H9 (cell line): ENCODE measurements around the gene RAB11FIP4. TPM values are rescaled to one million over a fixed set of nuclear protein-coding genes. Genes with fewer than 3 reads are reported as not detected.

Experiments
- DNase-seq: peaks from one replicate; pipeline ENCODE4 v3.0.0-alpha.2; 2017
- H2AFZ ChIP-seq: one replicate; pipeline ENCODE4 v1.6.1; 2013; ENCODE audit warnings: mild to moderate bottlenecking, low read length, control low read depth, moderate library complexity
- H2AK5ac ChIP-seq: 2 replicates; pipeline ENCODE4 v1.6.1; 2013; ENCODE audit warnings: low read length, control low read depth, mixed read lengths; ENCODE audit not compliant: insufficient read length
- H2BK120ac ChIP-seq: one replicate; pipeline ENCODE4 v1.6.1; 2013; ENCODE audit warnings: low read depth, mild to moderate bottlenecking, low read length, control low read depth, inconsistent platforms; ENCODE audit not compliant: poor library complexity, severe bottlenecking
- H2BK12ac ChIP-seq: 2 replicates; pipeline ENCODE4 v1.6.1; 2013; ENCODE audit warnings: low read length, control low read depth, mixed read lengths, low read depth; ENCODE audit not compliant: insufficient read length
- H2BK15ac ChIP-seq: 2 replicates; pipeline ENCODE4 v1.6.1; 2013; ENCODE audit warnings: low read depth, low read length, control low read depth
- H2BK20ac ChIP-seq: one replicate; pipeline ENCODE4 v1.6.1; 2013; ENCODE audit warnings: low read depth, mild to moderate bottlenecking, low read length, control low read depth, inconsistent platforms; ENCODE audit not compliant: poor library complexity, severe bottlenecking
- H2BK5ac ChIP-seq: 2 replicates; pipeline ENCODE4 v1.6.1; 2013; ENCODE audit warnings: low read length, control low read depth, mixed read lengths; ENCODE audit not compliant: insufficient read length
- H3K14ac ChIP-seq: 2 replicates; pipeline ENCODE4 v1.6.1; 2013; ENCODE audit warnings: low read length, control low read depth; ENCODE audit not compliant: insufficient read depth
- H3K18ac ChIP-seq: 2 replicates; pipeline ENCODE4 v1.6.1; 2013; ENCODE audit warnings: low read depth, mild to moderate bottlenecking, mixed read lengths, low read length, control low read depth; ENCODE audit not compliant: insufficient read length
- H3K23ac ChIP-seq: 2 replicates; pipeline ENCODE4 v1.6.1; 2013; ENCODE audit warnings: low read length, control low read depth, mixed read lengths, low read depth; ENCODE audit not compliant: insufficient read length
- H3K23me2 ChIP-seq: 2 replicates; pipeline ENCODE4 v1.6.1; 2013; ENCODE audit warnings: low read depth, mild to moderate bottlenecking, mixed read lengths, low read length, control low read depth; ENCODE audit not compliant: insufficient read length, poor library complexity, severe bottlenecking
- H3K27ac ChIP-seq: 2 replicates; pipeline ENCODE4 v1.5.1; 2013; ENCODE audit warnings: low read length, control low read depth, mixed read lengths, low read depth; ENCODE audit not compliant: insufficient read length
- H3K27me3 ChIP-seq: 2 replicates; pipeline ENCODE4 v1.6.1; 2013; ENCODE audit warnings: low read length, control low read depth, inconsistent platforms; ENCODE audit not compliant: insufficient read depth
- H3K4ac ChIP-seq: 2 replicates; pipeline ENCODE4 v1.6.1; 2013; ENCODE audit warnings: low read depth, mild to moderate bottlenecking, control low read depth, inconsistent platforms, low read length, moderate library complexity
- H3K4me1 ChIP-seq: 2 replicates; pipeline ENCODE4 v1.6.1; 2013; ENCODE audit warnings: low read length, control low read depth, inconsistent platforms; ENCODE audit not compliant: insufficient read depth
- H3K4me2 ChIP-seq: 2 replicates; pipeline ENCODE4 v1.6.1; 2013; ENCODE audit warnings: low read length, control low read depth, mixed read lengths; ENCODE audit not compliant: insufficient read length, insufficient read depth
- H3K56ac ChIP-seq: 2 replicates; pipeline ENCODE4 v1.6.1; 2013; ENCODE audit warnings: low read depth, mild to moderate bottlenecking, mixed read lengths, low read length, control low read depth; ENCODE audit not compliant: insufficient read length
- H3K79me1 ChIP-seq: 2 replicates; pipeline ENCODE4 v1.6.1; 2013; ENCODE audit warnings: low read depth, mild to moderate bottlenecking, moderate library complexity, low read length, control low read depth, inconsistent platforms; ENCODE audit not compliant: insufficient read depth, poor library complexity, severe bottlenecking
- H3K79me2 ChIP-seq: 2 replicates; pipeline ENCODE4 v1.6.1; 2013; ENCODE audit warnings: low read length, control low read depth, inconsistent platforms; ENCODE audit not compliant: insufficient read depth
- H3K9ac ChIP-seq: 2 replicates; pipeline ENCODE4 v1.6.1; 2013; ENCODE audit warnings: low read length, control low read depth, mixed read lengths; ENCODE audit not compliant: insufficient read length; ENCODE audit errors: extremely low read depth
- H3K9me3 ChIP-seq: one replicate; pipeline ENCODE4 v1.6.1; 2013; ENCODE audit warnings: low read depth, low read length, inconsistent platforms; ENCODE audit not compliant: control insufficient read depth
- H3T11ph ChIP-seq: one replicate; pipeline ENCODE4 v1.6.1; 2013; ENCODE audit warnings: mild to moderate bottlenecking, low read length, control low read depth, inconsistent platforms
- H4K20me1 ChIP-seq: one replicate; pipeline ENCODE4 v1.6.1; 2013; ENCODE audit not compliant: control insufficient read depth, insufficient read length, insufficient read depth
- H4K5ac ChIP-seq: 2 replicates; pipeline ENCODE4 v1.6.1; 2013; ENCODE audit warnings: low read depth, mild to moderate bottlenecking, mixed read lengths, low read length, control low read depth; ENCODE audit not compliant: insufficient read length
- H4K8ac ChIP-seq: replicated peaks from 2 replicates; pipeline ENCODE4 v1.6.1; 2013; ENCODE audit warnings: low read length, control low read depth, mixed read lengths, low read depth; ENCODE audit not compliant: insufficient read length
- H4K91ac ChIP-seq: 2 replicates; pipeline ENCODE4 v1.6.1; 2013; ENCODE audit warnings: low read depth, mild to moderate bottlenecking, moderate library complexity, mixed read lengths, low read length, control low read depth; ENCODE audit not compliant: insufficient read length
- H3K27ac Mint-ChIP-seq, 3 experiments: 2 replicates in 2 of 3; 3 replicates in 1 of 3; pipeline ENCODE4 v1.8.0; 2020 to 2021; ENCODE audit warnings: mixed read lengths in 3 of 3, mild to moderate bottlenecking in 1 of 3, moderate library complexity in 1 of 3
- H3K27me3 Mint-ChIP-seq: 2 replicates; pipeline ENCODE4 v1.8.0; 2021; ENCODE audit warnings: low read depth, mild to moderate bottlenecking, moderate library complexity, mixed read lengths
- H3K36me3 Mint-ChIP-seq, 3 experiments: 2 replicates in 2 of 3; 3 replicates in 1 of 3; pipeline ENCODE4 v1.8.0; 2020 to 2021; ENCODE audit warnings: low read depth in 3 of 3, mixed read lengths in 3 of 3; ENCODE audit not compliant: insufficient read depth in 1 of 3
- H3K4me1 Mint-ChIP-seq, 2 experiments: 2 replicates each; pipeline ENCODE4 v1.8.0; 2020; ENCODE audit warnings: mixed read lengths in 2 of 2
- H3K4me3 Mint-ChIP-seq, 2 experiments: 2 replicates in 1 of 2; 3 replicates in 1 of 2; pipeline ENCODE4 v1.8.0; 2020 to 2021; ENCODE audit warnings: mild to moderate bottlenecking in 2 of 2, mixed read lengths in 2 of 2, moderate library complexity in 1 of 2
- H3K9me3 Mint-ChIP-seq, 2 experiments: 2 replicates in 1 of 2; 3 replicates in 1 of 2; pipeline ENCODE4 v1.8.0; 2020; ENCODE audit warnings: mild to moderate bottlenecking in 2 of 2, mixed read lengths in 2 of 2, moderate library complexity in 1 of 2
- WGBS: extraction: QIAGEN DNeasy Blood & Tissue Kit; methylation state at CpG from one replicate; pipeline ENCODE4 v1.1.7; 2013; ENCODE audit warnings: missing lambda C conversion rate, low lambda C conversion rate, mixed read lengths; ENCODE audit not compliant: insufficient read length; ENCODE audit errors: extremely low coverage; 5-methylcytosine and 5-hydroxymethylcytosine counted together
- total RNA-seq: library from RNA; stranded (reverse); gene quantifications from 2 replicates; pipeline ENCODE4 v1.2.1, GENCODE V29; 2021
- TF ChIP-seq, protein P1 (sequence below): fragments of 200-600 bp; sonication (generic); conservative IDR thresholded peaks from 3 replicates; pipeline ENCODE4 v1.8.0; 2021; ENCODE audit warnings: antibody characterized with exemption, mild to moderate bottlenecking

The RAB11FIP4 gene
- total RNA-seq, 1 experiment from 2014 or later = 25.7 TPM

DNA sequence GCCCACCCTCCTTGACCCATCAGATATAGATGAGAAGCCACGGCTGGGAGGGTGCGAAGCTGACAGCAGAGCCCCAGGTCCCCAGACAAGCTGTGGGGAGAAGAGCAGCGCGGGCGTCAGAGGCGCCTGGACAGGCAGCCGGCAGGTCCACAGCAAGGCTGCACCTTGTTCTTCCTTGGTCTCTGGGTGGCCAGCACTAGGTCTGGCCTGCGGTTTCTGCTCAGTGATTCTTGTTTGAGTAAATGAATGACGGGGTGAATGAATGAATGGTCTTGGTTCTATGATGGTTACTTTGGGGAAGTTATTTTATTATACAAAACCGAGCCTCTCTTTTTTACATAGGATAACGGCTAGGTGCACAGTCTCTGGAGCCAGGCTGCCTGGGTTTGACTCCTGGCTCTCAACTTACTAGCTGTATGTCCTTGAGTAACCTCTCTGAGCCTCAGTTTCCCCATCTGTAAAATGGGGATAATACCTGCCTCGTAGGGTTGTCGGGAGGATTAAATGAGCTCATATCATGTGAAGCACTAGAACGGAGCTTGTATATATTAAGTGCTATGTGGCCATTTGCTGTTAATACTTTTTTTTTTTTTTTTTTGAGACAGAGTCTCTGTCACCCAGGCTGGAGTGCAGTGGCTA is 86.1 kb downstream of the RAB11FIP4 start:
- H4K8ac ChIP-seq = no peak overlapping the region
- H4K91ac ChIP-seq = no peak overlapping the region
- Mint-ChIP-seq H3K27me3 (no peaks in the 10 kb centered on the region; the same call in 1 of the 2 replicates), H3K27ac (no peak overlapping the region), H3K4me3 (no peak overlapping the region), H3K9me3 (no peaks in the 10 kb centered on the region), H3K4me1 (peaks cover 8 to 29% of the 10 kb centered on the region in 2 experiments), H3K36me3 (no peaks in the 10 kb centered on the region)
- H3K23ac ChIP-seq = no peak overlapping the region
- H3K9me3 ChIP-seq = no peaks in the 10 kb centered on the region
- no peak overlapping the region for H3T11ph ChIP-seq
- no peak overlapping the region for H2BK5ac ChIP-seq
- H3K4ac ChIP-seq = no peak overlapping the region
- H3K9ac ChIP-seq = no peak overlapping the region
- H4K20me1 ChIP-seq = no peaks in the 10 kb centered on the region
- H2BK20ac ChIP-seq = no peak overlapping the region
- no CpG with 5 or more reads among the region's 14 CpGs for WGBS
- DNase-seq = no peak
- H3K27me3 ChIP-seq = no peaks in the 10 kb centered on the region
- TF ChIP-seq, protein P1, sequence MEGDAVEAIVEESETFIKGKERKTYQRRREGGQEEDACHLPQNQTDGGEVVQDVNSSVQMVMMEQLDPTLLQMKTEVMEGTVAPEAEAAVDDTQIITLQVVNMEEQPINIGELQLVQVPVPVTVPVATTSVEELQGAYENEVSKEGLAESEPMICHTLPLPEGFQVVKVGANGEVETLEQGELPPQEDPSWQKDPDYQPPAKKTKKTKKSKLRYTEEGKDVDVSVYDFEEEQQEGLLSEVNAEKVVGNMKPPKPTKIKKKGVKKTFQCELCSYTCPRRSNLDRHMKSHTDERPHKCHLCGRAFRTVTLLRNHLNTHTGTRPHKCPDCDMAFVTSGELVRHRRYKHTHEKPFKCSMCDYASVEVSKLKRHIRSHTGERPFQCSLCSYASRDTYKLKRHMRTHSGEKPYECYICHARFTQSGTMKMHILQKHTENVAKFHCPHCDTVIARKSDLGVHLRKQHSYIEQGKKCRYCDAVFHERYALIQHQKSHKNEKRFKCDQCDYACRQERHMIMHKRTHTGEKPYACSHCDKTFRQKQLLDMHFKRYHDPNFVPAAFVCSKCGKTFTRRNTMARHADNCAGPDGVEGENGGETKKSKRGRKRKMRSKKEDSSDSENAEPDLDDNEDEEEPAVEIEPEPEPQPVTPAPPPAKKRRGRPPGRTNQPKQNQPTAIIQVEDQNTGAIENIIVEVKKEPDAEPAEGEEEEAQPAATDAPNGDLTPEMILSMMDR = no peak
- no peak overlapping the region for H3K27ac ChIP-seq
- H3K4me2 ChIP-seq = no peak overlapping the region
- H3K56ac ChIP-seq = no peak overlapping the region
- no peaks in the 10 kb centered on the region for H3K79me1 ChIP-seq
- no peak overlapping the region for H3K18ac ChIP-seq
- no peak overlapping the region for H2BK12ac ChIP-seq
- H4K5ac ChIP-seq = no peak overlapping the region
- H3K23me2 ChIP-seq = no peaks in the 10 kb centered on the region
- H2AK5ac ChIP-seq = no peak overlapping the region
- no peak overlapping the region; the same call in 1 of the 2 replicates for H3K14ac ChIP-seq
- no peaks in the 10 kb centered on the region for H3K79me2 ChIP-seq
- no peak overlapping the region for H2AFZ ChIP-seq
- H3K4me1 ChIP-seq = no peaks in the 10 kb centered on the region
- H2BK15ac ChIP-seq = no peak overlapping the region
- H2BK120ac ChIP-seq = no peak overlapping the region
